HEK293 (cell line): ENCODE data around the gene GPX3.

Source experiments
- CTCF ChIA-PET: fragments of 350-600 bp; formaldehyde crosslinking; extraction: SDS; loops from one replicate; lab custom pipeline; 2021; ENCODE audit warnings: antibody characterized with exemption; lab: Yijun Ruan, JAX
- POLR2A ChIA-PET: fragments of 300-600 bp; formaldehyde crosslinking; extraction: SDS; loops from one replicate; lab custom pipeline; 2020; ENCODE audit warnings: antibody characterized with exemption, inconsistent platforms; lab: Yijun Ruan, JAX
- H3K27ac ChIP-seq: fragments of 200-500 bp; sonication (Bioruptor generic); 2 replicates; pipeline ENCODE4 v1.5.1; 2014; ENCODE audit warnings: low read depth, low read length, control low read depth, inconsistent platforms; ENCODE audit errors: extremely low read depth
- H3K36me3 ChIP-seq, 2 experiments: fragments of 200-500 bp in 1 of 2; sonication (Bioruptor generic) in 1 of 2; 1 replicate in 1 of 2; 2 replicates in 1 of 2; pipeline ENCODE4 v1.5.1; 2014 to 2017; ENCODE audit warnings: inconsistent platforms in 2 of 2, low read length in 2 of 2; ENCODE audit not compliant: control insufficient read depth in 2 of 2, insufficient read depth in 1 of 2
- H3K4me1 ChIP-seq: fragments of 200-500 bp; sonication (Bioruptor generic); 2 replicates; pipeline ENCODE4 v1.5.1; 2014; ENCODE audit warnings: mild to moderate bottlenecking, low read length, inconsistent platforms; ENCODE audit not compliant: control insufficient read depth, insufficient read depth
- H3K4me3 ChIP-seq: 2 replicates; pipeline ENCODE4 v1.5.1; 2011; ENCODE audit warnings: low read depth, mild to moderate bottlenecking, control low read depth, low read length, moderate library complexity
- H3K9me3 ChIP-seq: fragments of 200-500 bp; sonication (Bioruptor generic); 2 replicates; pipeline ENCODE4 v1.5.1; 2014; ENCODE audit warnings: low read depth, low read length, inconsistent platforms; ENCODE audit not compliant: control insufficient read depth, insufficient read depth
- CTCF ChIP-seq: fragments of 450-650 bp; formaldehyde crosslinking; IDR thresholded peaks from 2 replicates; pipeline ENCODE4 v1.5.1; 2016; ENCODE audit warnings: missing biosample characterization, missing genetic modification characterization
- GLI4 ChIP-seq: fragments of 450-650 bp; formaldehyde crosslinking; IDR thresholded peaks from 2 replicates; pipeline ENCODE4 v1.5.1; 2016; ENCODE audit warnings: missing biosample characterization, missing genetic modification characterization
- HOXA7 ChIP-seq: sonication (generic); formaldehyde crosslinking; IDR thresholded peaks from 2 replicates; pipeline ENCODE4 v1.8.1; 2022; ENCODE audit warnings: missing genetic modification reagents, borderline replicate concordance
- KLF1 ChIP-seq: fragments of 450-650 bp; formaldehyde crosslinking; IDR thresholded peaks from 2 replicates; pipeline ENCODE4 v1.5.1; 2016; ENCODE audit warnings: missing biosample characterization, missing genetic modification characterization
- KLF10 ChIP-seq: fragments of 450-650 bp; IDR thresholded peaks from 2 replicates; pipeline ENCODE4 v1.5.1; 2018; ENCODE audit warnings: missing biosample characterization, mild to moderate bottlenecking, missing genetic modification characterization
- KLF16 ChIP-seq: fragments of 450-650 bp; formaldehyde crosslinking; IDR thresholded peaks from 2 replicates; pipeline ENCODE4 v1.5.1; 2017; ENCODE audit warnings: missing biosample characterization, missing genetic modification characterization
- KLF7 ChIP-seq: fragments of 450-650 bp; formaldehyde crosslinking; IDR thresholded peaks from 2 replicates; pipeline ENCODE4 v1.5.1; 2016; ENCODE audit warnings: missing biosample characterization, missing genetic modification characterization, borderline replicate concordance
- SETDB1 ChIP-seq: IDR thresholded peaks from one replicate; pipeline ENCODE4 v1.6.1; 2017; ENCODE audit warnings: mild to moderate bottlenecking, low read length, moderate library complexity, mixed read lengths; ENCODE audit not compliant: insufficient read length
- WT1 ChIP-seq: fragments of 450-650 bp; formaldehyde crosslinking; IDR thresholded peaks from 2 replicates; pipeline ENCODE4 v1.5.1; 2016; ENCODE audit warnings: missing biosample characterization, missing genetic modification characterization
- ZBTB1 ChIP-seq: fragments of 450-650 bp; formaldehyde crosslinking; IDR thresholded peaks from 2 replicates; pipeline ENCODE4 v1.5.1; 2016; ENCODE audit warnings: missing biosample characterization, missing genetic modification characterization
- ZBTB48 ChIP-seq: fragments of 450-650 bp; formaldehyde crosslinking; IDR thresholded peaks from 2 replicates; pipeline ENCODE4 v1.5.1; 2016; ENCODE audit warnings: missing biosample characterization, missing genetic modification characterization
- ZEB2 ChIP-seq: fragments of 450-650 bp; formaldehyde crosslinking; IDR thresholded peaks from 2 replicates; pipeline ENCODE4 v1.5.1; 2016; ENCODE audit warnings: missing biosample characterization, missing genetic modification characterization
- ZNF138 ChIP-seq: fragments of 450-650 bp; formaldehyde crosslinking; IDR thresholded peaks from 2 replicates; pipeline ENCODE4 v1.5.1; 2016; ENCODE audit warnings: missing biosample characterization, missing genetic modification characterization, borderline replicate concordance
- ZNF146 ChIP-seq: fragments of 450-650 bp; formaldehyde crosslinking; IDR thresholded peaks from 2 replicates; pipeline ENCODE4 v1.5.1; 2016; ENCODE audit warnings: missing biosample characterization, missing genetic modification characterization
- ZNF175 ChIP-seq: fragments of 450-650 bp; formaldehyde crosslinking; IDR thresholded peaks from 2 replicates; pipeline ENCODE4 v1.5.1; 2016; ENCODE audit warnings: missing biosample characterization, missing genetic modification characterization
- ZNF214 ChIP-seq: fragments of 450-650 bp; formaldehyde crosslinking; IDR thresholded peaks from 2 replicates; pipeline ENCODE4 v1.5.1; 2017; ENCODE audit warnings: missing biosample characterization, mild to moderate bottlenecking, missing genetic modification characterization, borderline replicate concordance
- ZNF24 ChIP-seq: fragments of 450-650 bp; formaldehyde crosslinking; IDR thresholded peaks from 2 replicates; pipeline ENCODE4 v1.5.1; 2016; ENCODE audit warnings: missing biosample characterization, missing genetic modification characterization
- ZNF26 ChIP-seq: fragments of 450-650 bp; formaldehyde crosslinking; IDR thresholded peaks from 2 replicates; pipeline ENCODE4 v1.5.1; 2016; ENCODE audit warnings: missing biosample characterization, missing genetic modification characterization
- ZNF350 ChIP-seq: fragments of 450-650 bp; formaldehyde crosslinking; IDR thresholded peaks from 2 replicates; pipeline ENCODE4 v1.5.0; 2017; ENCODE audit warnings: missing biosample characterization, mild to moderate bottlenecking, missing genetic modification characterization
- ZNF426 ChIP-seq: fragments of 450-650 bp; formaldehyde crosslinking; IDR thresholded peaks from 2 replicates; pipeline ENCODE4 v1.5.1; 2017; ENCODE audit warnings: missing biosample characterization, missing genetic modification characterization, mild to moderate bottlenecking, inconsistent platforms, moderate library complexity
- ZNF513 ChIP-seq: fragments of 450-650 bp; IDR thresholded peaks from 2 replicates; pipeline ENCODE4 v1.5.1; 2018; ENCODE audit warnings: missing biosample characterization, missing genetic modification characterization
- ZNF596 ChIP-seq: fragments of 450-650 bp; IDR thresholded peaks from 2 replicates; pipeline ENCODE4 v1.5.0; 2018; ENCODE audit warnings: missing biosample characterization, mild to moderate bottlenecking, missing genetic modification characterization, moderate library complexity

Gene GPX3

GRCh38 chr5:150999704-151000442 lies 20.5 kb upstream of the GPX3 start:
- TF ChIP-seq KLF1 (tag by site-specific recombination): no peak
- TF ChIP-seq ZNF350 (tag by site-specific recombination): no peak
- no peak for TF ChIP-seq ZNF24
- TF ChIP-seq HOXA7 (CRISPR knock-in tag): no peak
- no peak for TF ChIP-seq ZBTB48 (tag by site-specific recombination)
- TF ChIP-seq KLF7 (tag by site-specific recombination): no peak
- no peak for TF ChIP-seq ZNF214 (tag by site-specific recombination)
- no peak for TF ChIP-seq ZNF513 (tag by site-specific recombination)
- Histone ChIP-seq H3K4me3 (no peak overlapping the region), H3K27ac (no peak overlapping the region), H3K4me1 (no peaks in the 10 kb centered on the region), H3K9me3 (no peaks in the 10 kb centered on the region), H3K36me3 (no peaks in the 10 kb centered on the region)
- ChIA-PET POLR2A (no interaction called here), CTCF (interaction anchor here (0.7 to 1.8 kb wide), 4 partner anchors 17 to 165 kb away, joined by 3 to 7 read pairs (median 4); no protein-coding TSS in a partner anchor)

- TF ChIP-seq GLI4 (tag by site-specific recombination) (no peak), SETDB1 (no peak), ZEB2 (no peak), ZNF214 (tag by site-specific recombination) (no peak), WT1 (no peak), ZNF146 (no peak), ZNF138 (no peak), KLF10 (tag by site-specific recombination) (no peak), ZNF426 (tag by site-specific recombination) (no peak), KLF16 (no peak), ZNF175 (tag by site-specific recombination) (no peak), KLF1 (tag by site-specific recombination) (no peak), ZNF26 (tag by site-specific recombination) (no peak), CTCF (no peak), ZNF596 (tag by site-specific recombination) (no peak), ZBTB1 (no peak)
- TF ChIP-seq, all 188 proteins: peak for 0
- no peak overlapping the region for H3K27ac ChIP-seq
- no peaks in the 10 kb centered on the region for H3K36me3 ChIP-seq
- ChIA-PET CTCF (interaction anchor here (0.6 to 3.2 kb wide), 11 partner anchors 30 to 223 kb away, joined by 3 to 38 read pairs (median 4); partner anchors contain the start of gene SMIM3), POLR2A (no interaction called here)
- H3K4me3 ChIP-seq: no peak overlapping the region
- H3K9me3 ChIP-seq: no peaks in the 10 kb centered on the region
- no peaks in the 10 kb centered on the region for H3K4me1 ChIP-seq
Measured at GRCh38 chr5:151001436-151001835, 19.0 kb upstream of the GPX3 start.
